Adrenal gland (tissue), 5 donors: Measurements from ENCODE around the gene CPXM2.

Experiments used
- POLR2A ChIP-seq, 2 donors: fragments of 450-650 bp; IDR thresholded peaks; one replicate each; pipeline ENCODE4 v1.6.1; 2017; ENCODE audit warnings: antibody characterized with exemption in 2 of 2, mild to moderate bottlenecking in 2 of 2, moderate library complexity in 1 of 2
- TF ChIP-seq, protein P1 (sequence below), 6 experiments: fragments of 450-650 bp in 4 of 6; fragments of 200-600 bp in 2 of 6; sonication (generic) in 1 of 6; IDR thresholded peaks; 1 replicate in 5 of 6; 2 replicates in 1 of 6; pipeline versions ENCODE4 v1.5.1 to v1.8.0; 2016 to 2021; ENCODE audit warnings: antibody characterized with exemption in 6 of 6, mild to moderate bottlenecking in 2 of 6, moderate library complexity in 1 of 6
- donor health status: DM: no; HTN: no; CAD: no.

DNA sequence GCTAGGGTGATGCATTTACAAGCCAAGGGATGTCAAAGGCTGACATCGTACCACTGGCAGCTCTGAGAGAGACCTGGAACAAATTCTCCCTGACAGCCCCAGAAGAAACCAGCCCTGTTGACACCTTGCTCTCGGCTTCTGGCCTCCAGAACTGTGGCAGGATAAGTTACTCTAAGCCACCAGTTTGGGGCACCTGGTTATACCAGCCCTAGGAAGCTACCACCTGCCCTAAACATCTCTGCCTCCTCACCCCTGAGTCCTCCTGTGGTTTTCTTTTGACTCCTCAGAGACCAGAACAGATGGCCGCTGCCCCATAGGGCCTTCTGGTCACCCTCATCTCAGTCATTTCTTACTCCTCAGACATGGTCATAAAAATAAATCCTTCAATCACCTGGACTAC, 107.4 kb downstream of the CPXM2 start:
- TF ChIP-seq, protein P1, sequence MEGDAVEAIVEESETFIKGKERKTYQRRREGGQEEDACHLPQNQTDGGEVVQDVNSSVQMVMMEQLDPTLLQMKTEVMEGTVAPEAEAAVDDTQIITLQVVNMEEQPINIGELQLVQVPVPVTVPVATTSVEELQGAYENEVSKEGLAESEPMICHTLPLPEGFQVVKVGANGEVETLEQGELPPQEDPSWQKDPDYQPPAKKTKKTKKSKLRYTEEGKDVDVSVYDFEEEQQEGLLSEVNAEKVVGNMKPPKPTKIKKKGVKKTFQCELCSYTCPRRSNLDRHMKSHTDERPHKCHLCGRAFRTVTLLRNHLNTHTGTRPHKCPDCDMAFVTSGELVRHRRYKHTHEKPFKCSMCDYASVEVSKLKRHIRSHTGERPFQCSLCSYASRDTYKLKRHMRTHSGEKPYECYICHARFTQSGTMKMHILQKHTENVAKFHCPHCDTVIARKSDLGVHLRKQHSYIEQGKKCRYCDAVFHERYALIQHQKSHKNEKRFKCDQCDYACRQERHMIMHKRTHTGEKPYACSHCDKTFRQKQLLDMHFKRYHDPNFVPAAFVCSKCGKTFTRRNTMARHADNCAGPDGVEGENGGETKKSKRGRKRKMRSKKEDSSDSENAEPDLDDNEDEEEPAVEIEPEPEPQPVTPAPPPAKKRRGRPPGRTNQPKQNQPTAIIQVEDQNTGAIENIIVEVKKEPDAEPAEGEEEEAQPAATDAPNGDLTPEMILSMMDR (IDR thresholded peaks at IDR 0.05) = no peak
- no peak for TF ChIP-seq POLR2A (IDR thresholded peaks at IDR 0.05)
